ENCODE data around the gene CLIC4. TPM values are rescaled to one million over a fixed set of nuclear protein-coding genes. Genes with fewer than 3 reads are reported as not detected.
A peak's percentile ranks its signal among the peaks of the same experiment; 100 is the strongest.

CLIC4 gene
- total and polyA plus RNA-seq, 9 of the 15 experiments (the other 6 are each of a cell fraction or from before 2014, with no cell fraction given): 16.0 to 67.5 (median 38.4) TPM

DNA sequence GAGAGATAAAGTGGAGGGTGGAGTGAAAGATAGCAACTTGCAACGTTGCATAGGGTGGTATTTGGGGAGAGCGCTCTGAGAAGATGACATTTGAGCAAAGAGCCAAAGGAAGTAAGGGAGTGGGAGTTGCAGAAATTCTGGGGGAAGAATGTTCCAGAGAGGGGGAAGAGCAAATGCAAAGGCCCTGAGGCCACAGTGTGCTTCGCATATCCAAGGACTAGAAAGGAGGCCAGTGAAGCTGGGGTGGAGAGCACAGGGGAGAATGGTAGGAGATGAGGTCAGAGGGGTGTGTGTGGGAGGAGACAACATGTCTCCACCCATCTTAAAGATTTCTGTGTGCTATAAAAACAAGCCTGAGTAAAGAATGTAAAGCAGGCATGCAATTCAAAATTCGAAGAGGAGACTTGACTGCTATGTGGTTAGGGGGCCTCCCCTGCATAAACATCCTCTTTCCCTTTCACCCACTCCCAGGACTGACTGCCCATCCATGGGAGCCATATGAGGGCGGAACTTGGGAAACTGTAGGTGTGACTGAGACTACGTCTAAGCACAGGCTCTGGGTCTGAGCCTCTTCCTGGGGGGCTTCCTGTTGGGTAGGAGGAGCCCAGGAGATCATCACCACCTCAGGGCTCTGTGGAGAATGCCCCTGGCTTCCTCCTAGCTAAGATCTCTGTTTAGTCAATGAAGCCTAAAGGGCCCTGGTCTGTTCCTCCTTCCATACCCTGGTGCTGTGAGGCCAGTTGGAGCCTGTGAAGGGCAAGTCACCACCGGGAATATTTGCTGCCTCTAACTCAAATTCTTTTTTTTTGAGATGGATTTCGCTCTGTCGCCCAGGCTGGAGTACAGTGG is 2.9 kb upstream of the CLIC4 start (continued):
- TF ChIP-seq MCM7 (IDR thresholded peaks at IDR 0.05) (no peak), SMC3 (conservative IDR thresholded peaks at IDR 0.05; ENCODE audit: insufficient read depth, low read depth, low read length) (no peak), KHSRP (IDR thresholded peaks at IDR 0.05) (no peak), MIER1 (IDR thresholded peaks at IDR 0.05; ENCODE audit: low read depth) (no peak), NR4A1 (CRISPR knock-in tag; IDR thresholded peaks at IDR 0.05) (no peak), NR4A1 (tag; IDR thresholded peaks at IDR 0.05) (no peak), TAL1 (IDR thresholded peaks at IDR 0.05) (peak; percentile 9; the same call in 1 of the 2 replicates), ELF4 (CRISPR knock-in tag; IDR thresholded peaks at IDR 0.05) (peak; percentile 41; the same call in 1 of the 2 replicates), OTX1 (CRISPR knock-in tag; IDR thresholded peaks at IDR 0.05) (peak; percentile 59; the same call in 1 of the 2 replicates), KDM1A (IDR thresholded peaks at IDR 0.05) (peak; percentile 63 to 82; a peak in 3 of 4 replicates), ZNF57 (CRISPR knock-in tag; IDR thresholded peaks at IDR 0.05) (no peak), KLF13 (tag; IDR thresholded peaks at IDR 0.05; ENCODE audit: borderline replicate concordance, low read depth) (no peak), C11orf30 (IDR thresholded peaks at IDR 0.05; ENCODE audit: low read depth) (peak; percentile 26; the same call in 1 of the 2 replicates), ZNF75A (CRISPR knock-in tag; IDR thresholded peaks at IDR 0.05) (no peak), ZNF232 (CRISPR knock-in tag; IDR thresholded peaks at IDR 0.05) (no peak), ZBED1 (IDR thresholded peaks at IDR 0.05) (no peak)
- TF ChIP-seq, protein P1, sequence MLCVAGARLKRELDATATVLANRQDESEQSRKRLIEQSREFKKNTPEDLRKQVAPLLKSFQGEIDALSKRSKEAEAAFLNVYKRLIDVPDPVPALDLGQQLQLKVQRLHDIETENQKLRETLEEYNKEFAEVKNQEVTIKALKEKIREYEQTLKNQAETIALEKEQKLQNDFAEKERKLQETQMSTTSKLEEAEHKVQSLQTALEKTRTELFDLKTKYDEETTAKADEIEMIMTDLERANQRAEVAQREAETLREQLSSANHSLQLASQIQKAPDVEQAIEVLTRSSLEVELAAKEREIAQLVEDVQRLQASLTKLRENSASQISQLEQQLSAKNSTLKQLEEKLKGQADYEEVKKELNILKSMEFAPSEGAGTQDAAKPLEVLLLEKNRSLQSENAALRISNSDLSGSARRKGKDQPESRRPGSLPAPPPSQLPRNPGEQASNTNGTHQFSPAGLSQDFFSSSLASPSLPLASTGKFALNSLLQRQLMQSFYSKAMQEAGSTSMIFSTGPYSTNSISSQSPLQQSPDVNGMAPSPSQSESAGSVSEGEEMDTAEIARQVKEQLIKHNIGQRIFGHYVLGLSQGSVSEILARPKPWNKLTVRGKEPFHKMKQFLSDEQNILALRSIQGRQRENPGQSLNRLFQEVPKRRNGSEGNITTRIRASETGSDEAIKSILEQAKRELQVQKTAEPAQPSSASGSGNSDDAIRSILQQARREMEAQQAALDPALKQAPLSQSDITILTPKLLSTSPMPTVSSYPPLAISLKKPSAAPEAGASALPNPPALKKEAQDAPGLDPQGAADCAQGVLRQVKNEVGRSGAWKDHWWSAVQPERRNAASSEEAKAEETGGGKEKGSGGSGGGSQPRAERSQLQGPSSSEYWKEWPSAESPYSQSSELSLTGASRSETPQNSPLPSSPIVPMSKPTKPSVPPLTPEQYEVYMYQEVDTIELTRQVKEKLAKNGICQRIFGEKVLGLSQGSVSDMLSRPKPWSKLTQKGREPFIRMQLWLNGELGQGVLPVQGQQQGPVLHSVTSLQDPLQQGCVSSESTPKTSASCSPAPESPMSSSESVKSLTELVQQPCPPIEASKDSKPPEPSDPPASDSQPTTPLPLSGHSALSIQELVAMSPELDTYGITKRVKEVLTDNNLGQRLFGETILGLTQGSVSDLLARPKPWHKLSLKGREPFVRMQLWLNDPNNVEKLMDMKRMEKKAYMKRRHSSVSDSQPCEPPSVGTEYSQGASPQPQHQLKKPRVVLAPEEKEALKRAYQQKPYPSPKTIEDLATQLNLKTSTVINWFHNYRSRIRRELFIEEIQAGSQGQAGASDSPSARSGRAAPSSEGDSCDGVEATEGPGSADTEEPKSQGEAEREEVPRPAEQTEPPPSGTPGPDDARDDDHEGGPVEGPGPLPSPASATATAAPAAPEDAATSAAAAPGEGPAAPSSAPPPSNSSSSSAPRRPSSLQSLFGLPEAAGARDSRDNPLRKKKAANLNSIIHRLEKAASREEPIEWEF (CRISPR knock-in tag; IDR thresholded peaks at IDR 0.05): no peak
- TF ChIP-seq, protein P2, sequence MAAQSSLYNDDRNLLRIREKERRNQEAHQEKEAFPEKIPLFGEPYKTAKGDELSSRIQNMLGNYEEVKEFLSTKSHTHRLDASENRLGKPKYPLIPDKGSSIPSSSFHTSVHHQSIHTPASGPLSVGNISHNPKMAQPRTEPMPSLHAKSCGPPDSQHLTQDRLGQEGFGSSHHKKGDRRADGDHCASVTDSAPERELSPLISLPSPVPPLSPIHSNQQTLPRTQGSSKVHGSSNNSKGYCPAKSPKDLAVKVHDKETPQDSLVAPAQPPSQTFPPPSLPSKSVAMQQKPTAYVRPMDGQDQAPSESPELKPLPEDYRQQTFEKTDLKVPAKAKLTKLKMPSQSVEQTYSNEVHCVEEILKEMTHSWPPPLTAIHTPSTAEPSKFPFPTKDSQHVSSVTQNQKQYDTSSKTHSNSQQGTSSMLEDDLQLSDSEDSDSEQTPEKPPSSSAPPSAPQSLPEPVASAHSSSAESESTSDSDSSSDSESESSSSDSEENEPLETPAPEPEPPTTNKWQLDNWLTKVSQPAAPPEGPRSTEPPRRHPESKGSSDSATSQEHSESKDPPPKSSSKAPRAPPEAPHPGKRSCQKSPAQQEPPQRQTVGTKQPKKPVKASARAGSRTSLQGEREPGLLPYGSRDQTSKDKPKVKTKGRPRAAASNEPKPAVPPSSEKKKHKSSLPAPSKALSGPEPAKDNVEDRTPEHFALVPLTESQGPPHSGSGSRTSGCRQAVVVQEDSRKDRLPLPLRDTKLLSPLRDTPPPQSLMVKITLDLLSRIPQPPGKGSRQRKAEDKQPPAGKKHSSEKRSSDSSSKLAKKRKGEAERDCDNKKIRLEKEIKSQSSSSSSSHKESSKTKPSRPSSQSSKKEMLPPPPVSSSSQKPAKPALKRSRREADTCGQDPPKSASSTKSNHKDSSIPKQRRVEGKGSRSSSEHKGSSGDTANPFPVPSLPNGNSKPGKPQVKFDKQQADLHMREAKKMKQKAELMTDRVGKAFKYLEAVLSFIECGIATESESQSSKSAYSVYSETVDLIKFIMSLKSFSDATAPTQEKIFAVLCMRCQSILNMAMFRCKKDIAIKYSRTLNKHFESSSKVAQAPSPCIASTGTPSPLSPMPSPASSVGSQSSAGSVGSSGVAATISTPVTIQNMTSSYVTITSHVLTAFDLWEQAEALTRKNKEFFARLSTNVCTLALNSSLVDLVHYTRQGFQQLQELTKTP (IDR thresholded peaks at IDR 0.05; ENCODE audit: low read depth in 1 of 2, partially characterized antibody in 2 of 2): peak in 1 of 2 experiments; percentile 29

Measured in K562 (cell line).